Right lobe of liver (tissue), 6 donors: Measurements from ENCODE around the gene PPP1R2C. TPM values are rescaled to one million over a fixed set of nuclear protein-coding genes. Genes with fewer than 3 reads are reported as not detected.

ENCODE experiments used
- ATAC-seq, 4 donors: fragments of 200-7000 bp; cut with Tn5 transposase; one replicate each; pipeline ENCODE4 v1.9.1; 2020; ENCODE audit warnings: mild to moderate bottlenecking in 4 of 4, moderate library complexity in 4 of 4
- DNase-seq, 3 donors: peaks; one replicate each; pipeline ENCODE4 v3.0.0-alpha.2; 2020
- H3K27ac ChIP-seq, 3 donors: fragments of 200-600 bp; one replicate each; pipeline ENCODE4 v1.8.0; 2022
- H3K27me3 ChIP-seq, 2 donors: fragments of 200-600 bp; one replicate each; pipeline ENCODE4 v1.8.0; 2022
- H3K36me3 ChIP-seq, 4 donors: fragments of 200-600 bp; sonication (generic) in 1 of 4; one replicate each; pipeline versions ENCODE4 v1.5.1 to v1.8.0; 2017 to 2022; ENCODE audit warnings: control low read depth in 1 of 4
- H3K4me1 ChIP-seq, 4 donors: fragments of 200-600 bp; sonication (generic) in 1 of 4; one replicate each; pipeline versions ENCODE4 v1.5.1 to v1.8.0; 2017 to 2022; ENCODE audit warnings: control low read depth in 1 of 4
- H3K4me3 ChIP-seq, 3 donors: fragments of 200-600 bp; one replicate each; pipeline ENCODE4 v1.8.0; 2022
- H3K9me3 ChIP-seq, 4 donors: fragments of 200-600 bp; sonication (generic) in 1 of 4; one replicate each; pipeline versions ENCODE4 v1.5.1 to v1.8.0; 2017 to 2022; ENCODE audit warnings: control low read depth in 1 of 4
- CTCF ChIP-seq, 4 donors: fragments of 200-600 bp in 3 of 4; fragments of 450-650 bp in 1 of 4; IDR thresholded peaks; one replicate each; pipeline versions ENCODE4 v1.5.1 to v1.8.0; 2016 to 2022; ENCODE audit warnings: antibody characterized with exemption in 4 of 4, mild to moderate bottlenecking in 2 of 4
- POLR2A ChIP-seq: fragments of 450-650 bp; IDR thresholded peaks from one replicate; pipeline ENCODE4 v1.6.1; 2017; ENCODE audit warnings: antibody characterized with exemption, mild to moderate bottlenecking
- WGBS: methylation state at CpG from one replicate; pipeline ENCODE4 v1.1.6; 2018; ENCODE audit warnings: low coverage, low lambda C conversion rate; ENCODE audit not compliant: insufficient coverage; ENCODE audit errors: missing lambda C conversion rate; 5-methylcytosine and 5-hydroxymethylcytosine counted together
- intact Hi-C, 2 donors: fragments of 100-400 bp; cut with DNase I; formaldehyde crosslinking; loops; one replicate each; pipeline versions ENCODE4 v1.11.2 to v1.14.1; 2022
- total RNA-seq, 6 experiments: library from RNA; depleted of rRNA in 2 of 6; stranded (reverse); fragments of >200 nt in 2 of 6; fragmentation: NEBNext Ultra II Directional in 3 of 6; extraction: Animal tissue kit (Norgen Biotek cat#: 25700) in 3 of 6; gene quantifications; one replicate each; pipeline versions ENCODE4 v1.1.0 to v1.2.4, GENCODE V29; 2016 to 2023
- donor health status: DM: no; HTN: yes; CAD: no.
- donor health status: DM: no; HTN: no; CAD: no.
- donor health status: DM: no; HTN: no; CAD: no.
- donor health status: DM: no; HTN: yes; CAD: no.
- donor health status: DM: no; HTN: yes; CAD: no.

The PPP1R2C gene
- total RNA-seq, 6 experiments from 2014 or later: not detected

- H3K36me3 ChIP-seq: no peaks in the 10 kb centered on the region
- H3K27me3 ChIP-seq: peaks cover 0 to 5% of the 10 kb centered on the region in 2 donors
- ATAC-seq (peak in 2 of 4 donors; percentile 23 to 66), DNase-seq (no peak)
- intact Hi-C loops: no loop called here
- H3K4me3 ChIP-seq: no peak overlapping the region
- TF ChIP-seq CTCF (IDR thresholded peaks at IDR 0.05) (no peak), POLR2A (no peak)
- H3K4me1 ChIP-seq: no peaks in the 10 kb centered on the region
- no peak overlapping the region for H3K27ac ChIP-seq
- WGBS: 44% methylated on average over 5 of the region's 6 CpGs
- H3K9me3 ChIP-seq: no peaks in the 10 kb centered on the region
These were observed 22.1 kb downstream of the PPP1R2C start for GRCh38 chrX:42755815-42756214.

GRCh38 chrX:42754603-42755002, 23.4 kb downstream of the PPP1R2C start:
- TF ChIP-seq CTCF (IDR thresholded peaks at IDR 0.05): no peak
- TF ChIP-seq POLR2A: no peak
- Histone ChIP-seq H3K4me1 (no peaks in the 10 kb centered on the region), H3K4me3 (no peak overlapping the region), H3K27me3 (peaks cover 0 to 5% of the 10 kb centered on the region in 2 donors), H3K9me3 (no peaks in the 10 kb centered on the region), H3K27ac (no peak overlapping the region), H3K36me3 (no peaks in the 10 kb centered on the region)
- intact Hi-C loops: no loop called here
- DNase-seq: no peak
- no CpG with 5 or more reads among the region's 2 CpGs for whole genome bisulfite sequencing
- no peak for ATAC-seq

GRCh38 chrX:42754115-42754514, 23.8 kb downstream of the PPP1R2C start:
- 54% methylated on average over 2 of the region's 2 CpGs for WGBS
- peak in 2 of 4 donors; percentile 18 to 24 for ATAC-seq
- DNase-seq: no peak

GRCh38 chrX:42752730-42753129, 25.2 kb downstream of the PPP1R2C start:
- no peaks in the 10 kb centered on the region for H3K4me1 ChIP-seq
- H3K27me3 ChIP-seq: no peaks in the 10 kb centered on the region
- no peak overlapping the region for H3K4me3 ChIP-seq
- no peak for TF ChIP-seq POLR2A
- TF ChIP-seq CTCF (IDR thresholded peaks at IDR 0.05): no peak
- no peak overlapping the region for H3K27ac ChIP-seq
- ATAC-seq (peak in 2 of 4 donors; percentile 16 to 37), DNase-seq (no peak)
- no peaks in the 10 kb centered on the region for H3K36me3 ChIP-seq
- intact Hi-C loops: no loop called here
- 54% methylated on average over 4 of the region's 4 CpGs for WGBS
- H3K9me3 ChIP-seq: no peaks in the 10 kb centered on the region

More at GRCh38 chrX:42754115-42754514, 23.8 kb downstream of the PPP1R2C start:
- no peaks in the 10 kb centered on the region for H3K36me3 ChIP-seq
- no peaks in the 10 kb centered on the region for H3K9me3 ChIP-seq
- no peak overlapping the region for H3K27ac ChIP-seq
- no peak overlapping the region for H3K4me3 ChIP-seq
- intact Hi-C loops: no loop called here
- H3K27me3 ChIP-seq: peaks cover 0 to 3% of the 10 kb centered on the region in 2 donors
- TF ChIP-seq POLR2A (no peak), CTCF (IDR thresholded peaks at IDR 0.05) (no peak)
- no peaks in the 10 kb centered on the region for H3K4me1 ChIP-seq

GRCh38 chrX:42751573-42751972, 26.4 kb downstream of the PPP1R2C start:
- 73% methylated on average over 2 of the region's 3 CpGs for WGBS
- Histone ChIP-seq H3K27me3 (no peaks in the 10 kb centered on the region), H3K4me1 (no peaks in the 10 kb centered on the region), H3K4me3 (no peak overlapping the region), H3K36me3 (no peaks in the 10 kb centered on the region), H3K9me3 (no peaks in the 10 kb centered on the region), H3K27ac (no peak overlapping the region)
- ATAC-seq (no peak), DNase-seq (no peak)
- TF ChIP-seq CTCF (IDR thresholded peaks at IDR 0.05) (no peak), POLR2A (no peak)
- intact Hi-C loops: no loop called here
